Measurements from ENCODE around the gene SLCO4C1. TPM values are rescaled to one million over a fixed set of nuclear protein-coding genes. Genes with fewer than 3 reads are reported as not detected.

Gene SLCO4C1
- total and polyA plus RNA-seq, 2 of the 13 experiments (the other 11 are each of a cell fraction or from before 2014, with no cell fraction given): 1.3 to 7.8 TPM

DNA sequence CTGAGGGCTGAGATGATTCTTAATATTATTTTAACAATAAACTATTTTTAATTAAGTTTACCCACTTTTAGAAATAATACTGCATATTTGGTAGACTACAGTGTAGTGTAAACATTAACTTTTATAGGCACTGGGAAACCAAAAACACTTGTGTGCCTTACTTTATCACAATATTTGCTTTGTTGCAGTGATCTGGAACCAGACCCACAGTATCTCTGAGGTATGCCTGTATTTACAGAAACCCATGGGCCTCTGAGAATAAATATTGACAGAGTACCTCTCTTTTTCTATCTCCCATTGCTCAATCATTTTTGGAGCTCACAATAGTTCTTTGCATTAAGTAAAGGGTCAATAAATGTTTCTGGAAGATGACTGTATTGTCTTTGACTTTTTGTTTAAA, 73.3 kb downstream of the SLCO4C1 start (continued):
- TF ChIP-seq SIX1 (CRISPR knock-in tag; IDR thresholded peaks at IDR 0.05; ENCODE audit: borderline replicate concordance) (peak; percentile 94), BORCS8-MEF2B (CRISPR knock-in tag; IDR thresholded peaks at IDR 0.05) (no peak), AGO1 (IDR thresholded peaks at IDR 0.05; ENCODE audit: low read depth, low read length, poor library complexity, severe bottlenecking) (no peak), ELF3 (CRISPR knock-in tag; IDR thresholded peaks at IDR 0.05) (peak; percentile 82), PRDM10 (CRISPR knock-in tag; IDR thresholded peaks at IDR 0.05; ENCODE audit: low read depth) (0 out of 2 replicates have a peak, but pooled peaks have one; percentile 22), TARDBP (CRISPR knock-in tag; IDR thresholded peaks at IDR 0.05) (peak; percentile 97), ZNF792 (CRISPR knock-in tag; IDR thresholded peaks at IDR 0.05) (0 out of 2 replicates have a peak, but pooled peaks have one; percentile 50), REPIN1 (CRISPR knock-in tag; IDR thresholded peaks at IDR 0.05; ENCODE audit: borderline replicate concordance, low read depth) (peak; percentile 89), HOXD1 (CRISPR knock-in tag; IDR thresholded peaks at IDR 0.05) (peak; percentile 85), CHD4 (IDR thresholded peaks at IDR 0.05; ENCODE audit: borderline replicate concordance, low read length) (no peak), MED13 (CRISPR knock-in tag; IDR thresholded peaks at IDR 0.05) (peak; percentile 82; the same call in 1 of the 2 replicates), SRSF4 (IDR thresholded peaks at IDR 0.05; ENCODE audit: low read depth, low read length, poor library complexity, severe bottlenecking) (no peak)
- TF ChIP-seq, protein P1, sequence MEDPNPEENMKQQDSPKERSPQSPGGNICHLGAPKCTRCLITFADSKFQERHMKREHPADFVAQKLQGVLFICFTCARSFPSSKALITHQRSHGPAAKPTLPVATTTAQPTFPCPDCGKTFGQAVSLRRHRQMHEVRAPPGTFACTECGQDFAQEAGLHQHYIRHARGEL (CRISPR knock-in tag; IDR thresholded peaks at IDR 0.05): no peak
- TF ChIP-seq, protein P2, sequence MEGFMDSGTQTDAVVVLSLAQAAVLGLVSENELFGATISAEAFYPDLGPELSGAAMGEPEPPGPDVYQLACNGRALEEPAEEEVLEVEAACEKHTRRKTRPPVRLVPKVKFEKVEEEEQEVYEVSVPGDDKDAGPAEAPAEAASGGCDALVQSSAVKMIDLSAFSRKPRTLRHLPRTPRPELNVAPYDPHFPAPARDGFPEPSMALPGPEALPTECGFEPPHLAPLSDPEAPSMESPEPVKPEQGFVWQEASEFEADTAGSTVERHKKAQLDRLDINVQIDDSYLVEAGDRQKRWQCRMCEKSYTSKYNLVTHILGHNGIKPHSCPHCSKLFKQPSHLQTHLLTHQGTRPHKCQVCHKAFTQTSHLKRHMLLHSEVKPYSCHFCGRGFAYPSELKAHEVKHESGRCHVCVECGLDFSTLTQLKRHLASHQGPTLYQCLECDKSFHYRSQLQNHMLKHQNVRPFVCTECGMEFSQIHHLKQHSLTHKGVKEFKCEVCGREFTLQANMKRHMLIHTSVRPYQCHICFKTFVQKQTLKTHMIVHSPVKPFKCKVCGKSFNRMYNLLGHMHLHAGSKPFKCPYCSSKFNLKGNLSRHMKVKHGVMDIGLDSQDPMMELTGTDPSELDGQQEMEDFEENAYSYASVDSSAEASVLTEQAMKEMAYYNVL (CRISPR knock-in tag; IDR thresholded peaks at IDR 0.05; ENCODE audit: borderline replicate concordance): peak; percentile 97
- TF ChIP-seq, protein P3, sequence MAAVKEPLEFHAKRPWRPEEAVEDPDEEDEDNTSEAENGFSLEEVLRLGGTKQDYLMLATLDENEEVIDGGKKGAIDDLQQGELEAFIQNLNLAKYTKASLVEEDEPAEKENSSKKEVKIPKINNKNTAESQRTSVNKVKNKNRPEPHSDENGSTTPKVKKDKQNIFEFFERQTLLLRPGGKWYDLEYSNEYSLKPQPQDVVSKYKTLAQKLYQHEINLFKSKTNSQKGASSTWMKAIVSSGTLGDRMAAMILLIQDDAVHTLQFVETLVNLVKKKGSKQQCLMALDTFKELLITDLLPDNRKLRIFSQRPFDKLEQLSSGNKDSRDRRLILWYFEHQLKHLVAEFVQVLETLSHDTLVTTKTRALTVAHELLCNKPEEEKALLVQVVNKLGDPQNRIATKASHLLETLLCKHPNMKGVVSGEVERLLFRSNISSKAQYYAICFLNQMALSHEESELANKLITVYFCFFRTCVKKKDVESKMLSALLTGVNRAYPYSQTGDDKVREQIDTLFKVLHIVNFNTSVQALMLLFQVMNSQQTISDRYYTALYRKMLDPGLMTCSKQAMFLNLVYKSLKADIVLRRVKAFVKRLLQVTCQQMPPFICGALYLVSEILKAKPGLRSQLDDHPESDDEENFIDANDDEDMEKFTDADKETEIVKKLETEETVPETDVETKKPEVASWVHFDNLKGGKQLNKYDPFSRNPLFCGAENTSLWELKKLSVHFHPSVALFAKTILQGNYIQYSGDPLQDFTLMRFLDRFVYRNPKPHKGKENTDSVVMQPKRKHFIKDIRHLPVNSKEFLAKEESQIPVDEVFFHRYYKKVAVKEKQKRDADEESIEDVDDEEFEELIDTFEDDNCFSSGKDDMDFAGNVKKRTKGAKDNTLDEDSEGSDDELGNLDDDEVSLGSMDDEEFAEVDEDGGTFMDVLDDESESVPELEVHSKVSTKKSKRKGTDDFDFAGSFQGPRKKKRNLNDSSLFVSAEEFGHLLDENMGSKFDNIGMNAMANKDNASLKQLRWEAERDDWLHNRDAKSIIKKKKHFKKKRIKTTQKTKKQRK (IDR thresholded peaks at IDR 0.05; ENCODE audit: low read length): no peak
- TF ChIP-seq, protein P4, sequence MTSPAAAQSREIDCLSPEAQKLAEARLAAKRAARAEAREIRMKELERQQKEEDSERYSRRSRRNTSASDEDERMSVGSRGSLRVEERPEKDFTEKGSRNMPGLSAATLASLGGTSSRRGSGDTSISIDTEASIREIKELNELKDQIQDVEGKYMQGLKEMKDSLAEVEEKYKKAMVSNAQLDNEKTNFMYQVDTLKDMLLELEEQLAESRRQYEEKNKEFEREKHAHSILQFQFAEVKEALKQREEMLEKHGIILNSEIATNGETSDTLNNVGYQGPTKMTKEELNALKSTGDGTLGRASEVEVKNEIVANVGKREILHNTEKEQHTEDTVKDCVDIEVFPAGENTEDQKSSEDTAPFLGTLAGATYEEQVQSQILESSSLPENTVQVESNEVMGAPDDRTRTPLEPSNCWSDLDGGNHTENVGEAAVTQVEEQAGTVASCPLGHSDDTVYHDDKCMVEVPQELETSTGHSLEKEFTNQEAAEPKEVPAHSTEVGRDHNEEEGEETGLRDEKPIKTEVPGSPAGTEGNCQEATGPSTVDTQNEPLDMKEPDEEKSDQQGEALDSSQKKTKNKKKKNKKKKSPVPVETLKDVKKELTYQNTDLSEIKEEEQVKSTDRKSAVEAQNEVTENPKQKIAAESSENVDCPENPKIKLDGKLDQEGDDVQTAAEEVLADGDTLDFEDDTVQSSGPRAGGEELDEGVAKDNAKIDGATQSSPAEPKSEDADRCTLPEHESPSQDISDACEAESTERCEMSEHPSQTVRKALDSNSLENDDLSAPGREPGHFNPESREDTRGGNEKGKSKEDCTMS (CRISPR knock-in tag; conservative IDR thresholded peaks at IDR 0.05): no peak
